GM15510 (cell line): ENCODE measurements around the gene BAZ2A.

ENCODE experiments used
- POLR2A ChIP-seq: IDR thresholded peaks from 3 replicates; pipeline ENCODE4 v1.6.1; 2011; ENCODE audit warnings: borderline replicate concordance; ENCODE audit not compliant: insufficient read length; ENCODE audit errors: extremely low read depth

Gene BAZ2A

GRCh38 chr12:56590237-56590830, 39.8 kb downstream of the BAZ2A start:
- TF ChIP-seq POLR2A = no peak

- no peak for TF ChIP-seq POLR2A
Measured at GRCh38 chr12:56589783-56590182, 40.3 kb downstream of the BAZ2A start.

- TF ChIP-seq POLR2A = no peak
Measured at GRCh38 chr12:56585098-56585497, 45.0 kb downstream of the BAZ2A start.

- TF ChIP-seq POLR2A = no peak
Measured at GRCh38 chr12:56581418-56582145, 48.5 kb downstream of the BAZ2A start.

GRCh38 chr12:56578983-56579546, 51.1 kb downstream of the BAZ2A start:
- TF ChIP-seq POLR2A = no peak

- no peak for TF ChIP-seq POLR2A
Measured at GRCh38 chr12:56574210-56574609, 55.9 kb downstream of the BAZ2A start.

GRCh38 chr12:56572288-56572687, 57.8 kb downstream of the BAZ2A start:
- TF ChIP-seq POLR2A = no peak

GRCh38 chr12:56571121-56571520, 59.0 kb downstream of the BAZ2A start:
- TF ChIP-seq POLR2A = no peak

- TF ChIP-seq POLR2A = no peak
Measured at GRCh38 chr12:56568146-56568545, 62.0 kb downstream of the BAZ2A start.

- TF ChIP-seq POLR2A = no peak
Measured at GRCh38 chr12:56565510-56566101, 64.5 kb downstream of the BAZ2A start.

GRCh38 chr12:56551070-56551469, 79.1 kb downstream of the BAZ2A start:
- no peak for TF ChIP-seq POLR2A

- TF ChIP-seq POLR2A = no peak
Measured at GRCh38 chr12:56546680-56547079, 83.4 kb downstream of the BAZ2A start.
